ENCODE results near the gene TBCC.

TBCC gene

GRCh38 chr6:42769836-42770235 lies 23.9 kb upstream of the TBCC start:
- no peak for DNase-seq

- no peak for DNase-seq
Observed at GRCh38 chr6:42769051-42769450, 23.1 kb upstream of the TBCC start.

- DNase-seq, result no peak
Observed at GRCh38 chr6:42766163-42766670, 20.3 kb upstream of the TBCC start.

GRCh38 chr6:42764911-42765648 lies 19.2 kb upstream of the TBCC start:
- peak; percentile 78 for DNase-seq

- no peak for DNase-seq
Observed at GRCh38 chr6:42762950-42763349, 17.0 kb upstream of the TBCC start.

GRCh38 chr6:42762426-42762859 lies 16.5 kb upstream of the TBCC start:
- DNase-seq, result no peak

- DNase-seq, result no peak
Observed at GRCh38 chr6:42761287-42762067, 15.6 kb upstream of the TBCC start.

- no peak for DNase-seq
Observed at GRCh38 chr6:42758756-42759430, 13.0 kb upstream of the TBCC start.

- DNase-seq, result no peak
Observed at GRCh38 chr6:42756722-42757121, 10.8 kb upstream of the TBCC start.

GRCh38 chr6:42754759-42755158 lies 8.9 kb upstream of the TBCC start:
- no peak for DNase-seq

GRCh38 chr6:42751055-42751454 lies 5.2 kb upstream of the TBCC start:
- no peak for DNase-seq

- peak; percentile 3 for DNase-seq
Observed at GRCh38 chr6:42748203-42748898, 2.4 kb upstream of the TBCC start.

- DNase-seq, result peak; percentile 88
Observed at GRCh38 chr6:42746463-42747391, 824 bp upstream of the TBCC start.

GRCh38 chr6:42745083-42745639 lies 742 bp downstream of the TBCC start:
- DNase-seq, result peak; percentile 42

- DNase-seq, result no peak
Observed at GRCh38 chr6:42744351-42744893, 1.5 kb downstream of the TBCC start.

GRCh38 chr6:42742116-42742894 lies 3.6 kb downstream of the TBCC start:
- DNase-seq, result peak; percentile 8

- DNase-seq, result no peak
Observed at GRCh38 chr6:42740725-42741124, 5.2 kb downstream of the TBCC start.

- DNase-seq, result no peak
Observed at GRCh38 chr6:42735976-42736375, 9.9 kb downstream of the TBCC start.

GRCh38 chr6:42733867-42734481 lies 11.9 kb downstream of the TBCC start:
- DNase-seq, result peak; percentile 53

GRCh38 chr6:42729731-42730130 lies 16.2 kb downstream of the TBCC start:
- no peak for DNase-seq
